H54 (cell line): Measurements from ENCODE around the gene AP4S1.
"Not testable (repeated sequence)": the region's sequence is repeated elsewhere in the genome, so short reads cannot be mapped to it uniquely, and the experiment has no call there.

Source experiments
- DNase-seq: peaks from one replicate; pipeline ENCODE4 v3.0.0; 2011; ENCODE audit warnings: low spot score, mixed read lengths; ENCODE audit not compliant: insufficient read length
- FAIRE-seq: peaks from 3 replicates; lab custom pipeline; 2011; peaks lifted over from hg19 to GRCh38; lab: Jason Lieb, UNC
- POLR2A ChIP-seq: IDR thresholded peaks from 2 replicates; pipeline ENCODE4 v1.6.1; 2011; ENCODE audit warnings: low read depth, mild to moderate bottlenecking, low read length

AP4S1 gene

DNA sequence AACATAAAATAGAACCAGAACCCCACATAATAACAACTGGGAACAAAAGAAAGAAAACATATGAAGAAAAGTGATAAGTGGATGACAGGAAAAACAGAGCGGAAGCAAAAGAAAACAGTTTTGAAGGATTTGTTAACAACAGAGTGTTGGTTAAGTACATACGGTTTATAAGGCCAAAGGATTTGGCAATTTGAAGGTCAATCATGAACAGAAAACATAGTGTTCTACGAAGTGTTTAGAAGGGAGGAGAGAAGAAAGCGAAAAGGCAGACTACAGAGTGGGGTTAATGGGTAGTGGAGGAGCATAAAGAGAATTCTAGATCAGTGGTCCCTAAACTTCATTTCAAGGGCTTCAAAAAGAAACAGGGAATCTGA, 3.9 kb upstream of the AP4S1 start:
- no peak for FAIRE-seq
- no peak for DNase-seq
- no peak for TF ChIP-seq POLR2A

DNA sequence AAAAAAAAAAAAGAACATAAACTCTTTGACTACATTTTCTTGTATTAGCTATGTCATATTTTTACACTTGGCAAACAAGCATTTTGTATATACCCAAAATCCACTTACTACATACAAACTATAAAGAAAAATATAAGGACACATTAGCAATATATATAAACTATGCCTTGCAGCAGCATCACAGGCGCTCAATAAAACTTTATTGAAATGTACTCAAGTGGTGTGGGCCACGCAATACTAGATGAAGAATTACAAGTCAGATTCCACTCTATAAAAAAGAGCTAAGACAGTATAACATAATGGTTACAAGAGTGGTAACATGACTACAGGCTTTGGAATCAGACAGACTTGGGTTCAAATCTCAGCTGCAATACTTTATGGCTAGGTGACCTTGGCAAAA, 3.1 kb upstream of the AP4S1 start:
- FAIRE-seq (no peak), DNase-seq (no peak)
- no peak for TF ChIP-seq POLR2A

GRCh38 chr14:31024010-31024480, 1.4 kb upstream of the AP4S1 start:
- FAIRE-seq: no peak
- DNase-seq: no peak
- no peak for TF ChIP-seq POLR2A

- FAIRE-seq (peak; percentile 45), DNase-seq (no peak)
- no peak for TF ChIP-seq POLR2A
Observed at GRCh38 chr14:31024577-31025366, 677 bp upstream of the AP4S1 start.

DNA sequence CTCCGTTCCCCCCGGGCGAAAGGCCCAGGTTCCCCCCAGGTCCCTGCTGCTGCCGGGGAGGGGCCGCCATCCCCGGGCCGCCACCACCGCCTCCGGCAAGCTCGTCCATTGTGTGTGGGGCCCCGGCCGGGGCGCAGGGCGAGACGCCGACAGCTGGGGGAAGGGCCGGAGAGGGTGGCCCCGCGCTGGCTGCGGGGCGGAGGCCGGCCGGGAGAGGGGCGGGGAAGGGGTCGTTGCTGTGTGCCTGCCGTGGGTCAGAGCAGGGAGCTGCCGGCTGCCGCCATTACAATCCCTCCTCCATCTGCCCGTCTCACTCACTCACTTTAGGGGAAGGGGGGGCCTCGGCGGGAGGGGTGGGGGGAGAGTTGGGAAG, 614 bp downstream of the AP4S1 start, which contains the start of gene STRN3:
Gene STRN3, minus strand, starts transcription at position 303 of the 373 bp plus-strand sequence. Its CDS starts 194 bp downstream, at position 109.
- DNase-seq (no peak), FAIRE-seq (no peak)
- TF ChIP-seq POLR2A: peak; percentile 46

DNA sequence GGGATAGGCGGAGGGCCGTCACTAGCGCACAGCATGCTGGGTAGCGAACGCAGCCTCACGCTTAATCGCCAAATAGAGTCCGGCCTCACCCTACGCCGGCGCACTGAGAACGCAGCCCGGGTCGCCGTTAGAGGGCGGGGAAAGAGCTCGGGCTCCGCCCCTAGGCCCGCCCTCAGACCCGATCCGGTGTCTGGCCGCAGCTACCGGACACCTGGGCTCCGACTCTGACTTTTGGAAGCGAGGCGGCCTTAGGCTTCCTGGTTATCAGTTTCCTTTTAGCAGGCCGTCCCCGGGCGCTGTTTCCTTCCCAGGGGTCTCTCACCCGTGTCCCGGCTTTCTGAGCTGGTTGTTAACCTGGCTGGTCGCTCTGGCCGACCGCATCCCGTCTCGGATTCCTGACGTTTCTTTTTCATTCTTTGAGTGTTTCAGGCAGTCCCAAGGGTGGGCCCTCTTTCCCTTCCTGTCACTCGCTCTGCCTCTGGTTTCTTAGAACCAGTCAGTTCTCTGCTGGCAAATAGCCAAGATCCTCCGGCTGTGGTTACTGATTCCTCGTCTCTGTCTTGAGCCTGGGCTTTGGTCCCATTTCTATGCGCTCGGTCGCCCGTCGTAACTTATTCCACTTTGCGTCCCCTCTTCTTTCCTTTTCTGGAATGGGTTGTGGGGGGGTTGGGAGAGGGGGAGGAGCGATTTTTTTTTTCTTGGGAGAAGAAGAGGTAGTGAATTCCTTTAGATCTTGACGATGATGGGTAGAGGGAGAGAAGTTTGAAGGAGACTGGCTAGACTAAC, 1.2 kb downstream of the AP4S1 start:
- FAIRE-seq (peak; percentile 88), DNase-seq (peak; percentile 72)
- peak; percentile 50; the same call in 1 of the 2 replicates for TF ChIP-seq POLR2A

DNA sequence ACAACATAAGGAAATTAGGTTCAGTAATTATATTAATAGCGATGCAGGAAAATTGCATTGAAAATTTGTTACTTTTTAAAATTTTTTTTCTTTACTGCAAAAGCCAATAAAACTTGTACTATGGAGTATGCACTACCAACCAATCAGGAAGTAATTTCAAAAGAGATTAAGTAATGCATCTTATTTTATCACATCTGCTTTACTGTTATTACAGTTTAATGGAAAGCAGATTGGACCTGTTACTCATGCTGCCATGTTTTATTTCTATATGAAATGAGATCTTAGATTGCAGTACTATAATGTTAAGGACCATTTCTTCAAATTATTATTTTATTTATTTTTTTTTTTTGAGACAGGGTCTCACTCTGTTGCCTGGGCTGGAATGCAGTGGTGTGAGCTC, 2.4 kb downstream of the AP4S1 start:
- FAIRE-seq: no peak
- no peak for DNase-seq
- no peak for TF ChIP-seq POLR2A

- FAIRE-seq (no peak), DNase-seq (no peak)
- no peak for TF ChIP-seq POLR2A
Observed at GRCh38 chr14:31029016-31029970, 3.8 kb downstream of the AP4S1 start.

GRCh38 chr14:31030469-31030868, 5.0 kb downstream of the AP4S1 start:
- TF ChIP-seq POLR2A: no peak
- DNase-seq (no peak), FAIRE-seq (no peak)

GRCh38 chr14:31036552-31036951, 11.1 kb downstream of the AP4S1 start:
- FAIRE-seq (no peak), DNase-seq (no peak)
- TF ChIP-seq POLR2A: no peak

DNA sequence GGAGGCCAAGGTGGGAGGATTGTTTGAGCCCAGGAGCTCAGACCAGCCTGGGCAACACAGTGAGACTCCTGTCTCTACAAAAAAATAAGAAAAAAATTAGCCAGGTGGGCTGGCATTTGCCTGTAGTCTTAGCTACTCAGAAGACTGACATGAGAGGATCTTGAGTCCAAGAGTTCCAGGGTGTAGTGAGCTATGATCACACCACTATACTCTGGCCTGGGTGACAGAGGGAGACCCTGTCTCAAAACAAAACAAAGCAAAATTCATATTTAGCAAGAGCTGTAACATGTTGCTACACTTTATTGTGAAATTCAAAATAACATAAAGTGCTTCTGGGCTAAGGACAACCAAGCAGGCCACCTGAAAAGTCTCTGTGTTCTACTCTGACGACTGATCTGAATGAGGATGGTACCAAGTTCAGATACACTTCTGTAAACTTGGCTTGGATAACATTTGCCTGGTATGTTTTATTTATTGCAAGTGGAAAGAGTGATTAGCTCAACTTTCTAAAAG, 12.3 kb downstream of the AP4S1 start:
- DNase-seq (no peak), FAIRE-seq (no peak)
- no peak for TF ChIP-seq POLR2A

DNA sequence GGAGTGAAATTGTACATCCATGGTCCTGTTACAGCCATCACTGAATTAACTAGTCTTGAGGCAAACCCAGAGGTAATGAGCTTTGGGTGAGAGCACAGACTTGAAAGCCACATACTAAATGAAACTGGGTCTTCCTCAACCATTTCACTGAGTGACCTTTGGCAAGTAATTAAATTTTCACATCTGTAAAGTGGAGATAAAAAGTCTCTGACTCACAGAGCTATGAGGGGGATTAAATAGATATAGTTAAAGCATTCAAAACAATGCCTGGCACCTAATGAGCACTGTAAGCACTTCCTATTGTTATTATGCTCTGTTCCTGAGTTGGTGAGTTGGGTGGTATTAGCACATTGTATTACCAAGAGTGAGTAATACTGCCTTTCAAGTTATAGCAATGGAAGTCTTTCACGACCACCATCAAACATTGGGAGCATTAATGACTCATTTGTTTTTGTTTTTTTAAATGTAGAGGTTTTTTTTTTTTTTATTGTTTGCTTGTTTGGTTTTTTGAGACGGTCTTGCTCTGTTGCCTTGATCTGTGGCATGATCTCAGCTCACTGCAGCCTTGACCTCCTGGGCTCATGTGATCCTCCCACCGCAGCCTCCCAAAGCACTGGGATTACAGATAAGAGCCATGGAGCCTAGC, 13.2 kb downstream of the AP4S1 start:
- TF ChIP-seq POLR2A: no peak
- FAIRE-seq (no peak), DNase-seq (no peak)

DNA sequence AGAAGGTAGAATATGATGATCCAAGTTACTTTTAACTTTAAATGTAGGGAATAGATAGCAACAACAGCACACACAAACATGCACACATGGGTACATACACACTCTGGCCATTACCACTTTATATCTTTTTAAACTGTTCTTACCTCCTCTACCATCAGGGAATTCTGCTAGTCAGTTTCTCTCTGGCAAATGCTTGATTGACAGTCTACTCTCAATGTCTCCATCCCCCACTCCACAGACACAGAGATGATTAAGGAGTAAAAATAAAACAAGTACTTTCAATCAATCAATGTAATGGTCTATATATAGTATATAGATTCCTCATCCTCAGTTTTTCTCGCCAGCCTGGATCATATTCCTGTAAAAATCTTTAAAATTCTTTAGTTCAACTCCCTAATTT, 16.9 kb downstream of the AP4S1 start:
- FAIRE-seq (no peak), DNase-seq (no peak)
- TF ChIP-seq POLR2A: no peak

GRCh38 chr14:31042893-31043292, 17.4 kb downstream of the AP4S1 start:
- not testable (repeated sequence) for DNase-seq, FAIRE-seq
